EL (cell line): ENCODE results near the gene FAM13C.
"Not testable (repeated sequence)": the region's sequence is repeated elsewhere in the genome, so short reads cannot be mapped to it uniquely, and the experiment has no call there.

Experiments
- DNase-seq: peaks from one replicate; pipeline ENCODE4 v3.0.0-alpha.2; 2016

The FAM13C gene

DNA sequence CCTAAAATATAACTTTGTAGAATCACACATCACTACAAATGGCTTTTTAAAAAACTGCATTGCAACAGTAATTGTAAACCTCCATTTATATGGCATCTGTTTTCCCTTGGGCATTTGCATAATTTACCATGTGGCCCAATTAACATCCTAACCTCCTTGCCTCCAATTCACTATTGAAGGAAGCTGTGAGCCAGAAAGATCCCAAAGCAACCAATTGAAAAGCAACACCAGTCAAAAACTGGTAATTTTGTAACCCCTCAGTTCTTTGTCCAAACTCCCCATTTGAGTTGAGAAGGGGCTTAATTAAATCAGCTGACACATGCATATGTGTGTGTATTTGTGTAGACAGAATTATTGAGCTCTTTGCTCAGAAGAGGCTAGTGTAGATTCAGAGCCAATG, 90.3 kb downstream of the FAM13C start:
- DNase-seq, result no peak

DNA sequence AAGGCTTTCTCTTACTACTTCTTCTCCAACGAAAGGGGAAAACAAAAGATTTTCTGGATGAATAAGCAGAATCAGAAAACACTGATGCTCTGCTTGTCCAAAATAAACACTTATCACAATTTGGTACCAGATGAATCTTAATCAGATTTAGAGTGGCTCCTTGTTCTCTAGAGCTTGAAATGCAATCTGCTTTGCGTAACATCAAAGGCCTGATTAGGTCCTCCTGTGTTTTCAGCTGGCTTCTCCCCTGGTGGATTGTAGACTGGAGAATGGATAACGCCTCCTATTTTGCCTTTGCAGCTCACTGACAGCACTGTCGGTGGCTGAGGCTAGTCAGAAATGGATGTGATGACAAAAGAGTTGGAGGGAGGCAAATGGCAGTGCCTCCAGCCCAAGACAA, 91.2 kb downstream of the FAM13C start:
- DNase-seq, result no peak

DNA sequence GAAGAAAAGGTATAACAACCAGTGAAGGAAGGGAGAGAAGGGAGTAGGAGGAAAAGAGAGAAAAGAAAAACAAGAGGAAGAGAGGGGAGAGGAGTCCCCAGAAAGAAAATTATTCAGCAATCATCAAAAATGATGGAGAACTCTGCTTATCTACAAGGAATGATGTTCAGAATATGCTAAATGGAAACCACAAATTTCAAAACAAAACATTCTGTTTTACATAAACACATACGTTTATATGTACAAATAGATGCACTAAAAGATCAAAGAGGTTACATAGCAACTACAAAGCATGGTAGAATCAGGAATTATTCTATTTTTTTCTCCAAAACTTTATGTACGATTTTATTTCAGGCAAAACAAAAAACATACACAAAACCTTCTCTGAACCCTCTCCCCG, 91.9 kb downstream of the FAM13C start:
- no peak for DNase-seq

DNA sequence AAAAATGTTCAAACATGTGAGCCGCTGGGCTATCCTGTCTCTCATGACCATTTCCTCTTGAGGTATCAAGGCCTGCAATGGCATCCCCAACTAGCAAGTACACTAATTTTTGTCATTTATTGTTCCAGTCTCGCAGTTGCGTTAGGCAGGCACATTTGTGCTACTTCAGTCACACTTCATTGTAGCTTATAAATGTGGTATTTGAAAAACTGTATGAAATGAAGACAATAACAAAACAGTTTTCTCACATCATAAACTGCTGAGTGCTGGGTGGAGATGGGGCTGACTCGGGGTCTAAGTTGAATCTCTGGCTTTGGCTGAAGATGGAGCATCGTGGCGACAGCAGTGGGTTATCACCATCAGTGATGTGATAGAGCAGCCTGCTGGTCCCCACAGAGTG, 92.7 kb downstream of the FAM13C start:
- no peak for DNase-seq

DNA sequence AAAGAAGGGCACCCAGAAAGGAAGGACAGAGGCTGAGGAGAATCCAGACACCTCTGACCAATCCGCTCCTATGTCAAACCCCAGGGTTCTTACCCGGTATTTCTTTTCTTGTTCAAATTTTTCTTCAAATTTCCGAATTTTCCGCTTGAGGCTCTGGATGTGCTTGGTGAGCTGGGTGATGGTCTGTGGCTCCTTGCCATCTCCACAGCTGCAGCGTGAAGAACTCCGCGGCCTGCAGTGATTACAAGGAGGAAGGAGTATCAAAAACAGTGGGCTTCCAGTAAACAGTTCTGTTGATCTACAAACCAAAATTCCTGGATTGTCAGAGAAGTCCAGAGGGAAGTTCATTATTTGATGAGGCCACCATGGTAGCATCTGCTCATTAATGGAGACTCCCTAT, 93.9 kb downstream of the FAM13C start:
- no peak for DNase-seq

DNA sequence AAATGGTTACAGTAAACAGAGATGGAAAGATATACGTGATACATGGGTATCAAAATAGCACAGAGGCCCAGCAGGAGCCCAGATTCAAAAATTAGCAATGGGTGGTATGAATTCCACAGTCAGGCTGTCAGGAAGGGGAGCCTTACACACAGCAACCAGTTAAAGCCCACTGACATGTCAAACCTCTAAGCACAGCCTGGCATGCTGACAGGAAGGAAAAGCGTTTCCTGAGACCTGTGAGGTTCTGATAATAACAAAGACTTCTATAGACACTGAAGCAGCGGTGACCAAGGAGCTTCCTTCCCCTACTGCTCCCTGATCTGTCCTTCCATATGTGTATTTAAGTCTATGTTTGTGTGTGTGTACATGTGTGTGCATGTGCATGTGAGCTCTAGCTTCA, 96.0 kb downstream of the FAM13C start:
- no peak for DNase-seq

DNA sequence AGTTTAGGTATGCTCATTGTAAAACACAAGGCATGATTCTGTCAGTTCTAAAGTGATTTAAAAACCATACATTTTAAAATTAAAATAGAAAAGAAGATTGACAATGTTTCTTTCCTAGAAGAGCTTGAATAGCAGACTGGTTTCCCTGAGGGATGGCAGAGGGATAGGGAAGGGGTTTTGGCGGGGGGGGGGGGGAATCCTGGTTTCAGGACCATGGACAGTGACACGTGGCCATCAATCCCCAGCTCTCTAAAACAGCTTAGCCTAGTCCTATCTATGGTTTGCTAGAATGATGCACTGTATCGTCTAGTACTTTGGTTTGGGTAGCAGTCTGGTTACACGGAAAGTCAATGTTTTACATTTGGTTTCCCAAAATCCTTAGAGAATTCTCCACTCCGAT, 97.2 kb downstream of the FAM13C start:
- DNase-seq, result no peak

DNA sequence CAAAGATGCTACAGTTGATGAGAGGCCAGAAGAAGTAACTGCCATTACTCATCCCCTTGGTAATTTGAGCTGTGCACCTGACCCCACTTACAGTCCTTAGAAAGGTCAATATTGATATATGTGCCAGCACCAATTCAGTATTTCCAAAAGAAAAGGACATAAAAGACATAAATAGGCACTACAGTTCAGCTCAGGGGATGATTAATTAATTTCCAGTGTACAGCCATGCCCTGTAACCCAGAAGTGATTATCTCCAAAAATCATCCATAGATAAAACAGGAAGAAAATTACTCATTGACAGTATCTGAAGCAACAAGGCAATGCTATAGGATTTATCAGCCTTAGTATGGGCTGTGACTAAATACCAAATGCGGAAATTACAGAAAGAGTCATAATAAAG, 103.5 kb downstream of the FAM13C start:
- DNase-seq, result no peak

DNA sequence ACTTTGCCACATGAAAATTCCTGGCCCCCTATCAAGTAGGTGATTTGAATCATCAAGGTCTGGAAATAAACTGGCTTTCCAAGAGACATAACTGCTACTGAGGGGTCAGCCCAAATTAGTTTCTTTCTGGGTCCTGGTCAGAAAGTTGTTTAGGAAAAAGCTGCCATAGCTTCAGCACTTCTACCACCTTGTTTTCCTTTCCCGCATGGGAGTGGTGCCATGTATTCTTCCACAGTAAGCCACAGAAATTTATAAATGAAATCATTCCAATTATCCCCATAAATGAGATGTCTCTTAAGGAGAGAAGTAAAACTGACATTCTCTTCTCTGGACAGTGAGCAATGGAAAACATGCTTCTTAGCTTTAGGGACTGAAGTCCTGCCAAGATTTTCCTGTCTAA, 105.1 kb downstream of the FAM13C start:
- DNase-seq, result no peak

DNA sequence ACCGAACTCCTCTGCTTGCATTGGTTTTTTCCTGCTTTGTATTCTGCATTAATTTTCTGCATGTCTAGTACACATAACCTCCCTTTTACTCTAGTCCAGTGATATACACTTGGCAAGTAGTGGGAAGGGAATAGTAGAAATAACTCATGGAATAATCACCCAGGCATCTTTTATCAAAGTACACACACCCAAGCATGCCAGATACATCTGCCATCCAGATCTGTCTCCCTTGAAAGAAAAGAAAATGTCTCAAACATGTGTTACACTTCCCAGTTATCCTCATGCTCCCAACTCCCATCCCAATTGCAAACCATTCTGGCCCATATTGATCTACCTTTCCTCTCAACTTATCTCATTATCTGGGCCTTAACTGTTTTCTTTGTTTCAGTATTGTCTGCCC, 106.9 kb downstream of the FAM13C start:
- DNase-seq, result no peak

DNA sequence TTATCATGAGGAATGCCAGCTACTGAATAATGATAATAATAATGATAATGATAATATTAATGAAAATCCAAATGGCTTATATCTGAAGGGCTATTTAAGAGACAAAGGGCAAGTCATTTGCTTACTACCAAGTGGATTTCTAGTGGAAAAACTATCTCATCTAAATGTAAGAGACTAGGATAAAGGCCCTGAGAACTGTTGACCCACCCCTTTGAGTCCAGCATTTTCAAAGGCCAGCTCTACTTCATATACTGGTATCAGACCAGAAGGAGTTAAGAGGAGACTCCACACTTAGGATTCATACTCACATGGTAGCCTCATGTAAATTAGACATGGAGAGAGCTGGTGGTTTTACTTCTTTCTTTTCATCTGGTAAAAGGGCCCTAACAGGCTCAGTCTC, 109.9 kb downstream of the FAM13C start:
- no peak for DNase-seq

DNA sequence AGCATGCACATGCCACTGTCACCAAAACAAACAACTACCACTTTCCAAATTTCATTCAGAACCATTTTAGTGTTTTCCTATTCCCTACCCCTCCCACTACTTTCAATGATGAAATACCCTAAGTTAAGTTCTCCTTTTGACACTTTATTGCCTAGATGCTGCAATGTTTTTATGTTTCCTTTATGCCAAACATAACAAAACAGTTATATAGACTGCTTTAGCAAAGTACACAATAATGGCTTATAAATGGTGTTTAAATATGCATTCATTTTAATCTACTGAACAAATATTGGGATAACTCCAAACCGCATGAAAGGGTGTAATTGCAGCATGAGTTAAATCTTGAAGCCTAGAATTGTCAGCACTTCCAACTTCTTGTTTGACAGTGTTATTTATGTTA, 116.7 kb downstream of the FAM13C start:
- DNase-seq, result no peak

DNA sequence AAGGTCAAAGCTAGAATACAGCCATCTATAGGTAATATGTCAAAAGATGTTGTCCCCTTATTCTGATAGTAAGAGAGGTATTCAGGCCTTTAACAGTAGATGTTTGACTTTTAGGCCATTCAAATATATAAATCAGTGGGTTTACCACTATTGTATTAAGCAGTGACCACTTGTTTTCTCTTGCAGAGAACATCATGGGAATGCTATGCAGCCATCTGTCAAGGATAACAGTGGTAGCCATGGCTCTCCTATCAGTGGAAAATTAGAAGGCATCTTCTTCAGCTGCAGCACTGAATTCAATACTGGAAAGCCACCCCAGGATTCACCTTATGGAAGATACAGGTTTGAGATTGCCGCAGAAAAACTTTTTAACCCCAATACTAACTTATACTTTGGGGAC, 117.5 kb downstream of the FAM13C start:
- DNase-seq, result no peak

DNA sequence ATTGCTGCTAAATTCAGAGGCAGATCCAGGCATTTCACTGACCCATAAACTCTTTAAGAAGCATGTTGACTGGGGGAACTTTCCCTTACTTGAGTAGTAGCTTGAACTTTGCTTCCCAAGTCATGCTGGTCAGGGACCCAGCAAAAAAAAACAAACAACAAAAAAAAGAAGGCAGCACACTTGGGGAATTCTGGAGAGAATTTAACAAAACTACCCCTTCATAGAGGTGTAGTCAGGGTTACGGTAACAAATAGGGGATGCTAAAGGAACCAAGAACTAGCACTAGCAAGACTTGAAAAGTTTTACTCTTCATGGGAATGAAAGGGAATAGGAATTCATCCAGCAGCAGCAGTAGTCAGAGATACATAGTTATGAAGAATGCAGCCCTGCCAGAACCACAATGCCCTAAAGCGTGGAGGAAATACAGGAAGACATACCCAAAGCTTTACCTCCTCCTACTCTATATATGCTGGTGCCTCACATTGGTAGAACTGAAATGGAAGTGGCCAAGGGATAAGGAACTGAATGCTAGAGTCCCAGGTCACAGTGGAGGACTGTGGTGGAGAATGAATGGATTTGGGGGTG, 118.6 kb downstream of the FAM13C start:
- DNase-seq, result no peak

DNA sequence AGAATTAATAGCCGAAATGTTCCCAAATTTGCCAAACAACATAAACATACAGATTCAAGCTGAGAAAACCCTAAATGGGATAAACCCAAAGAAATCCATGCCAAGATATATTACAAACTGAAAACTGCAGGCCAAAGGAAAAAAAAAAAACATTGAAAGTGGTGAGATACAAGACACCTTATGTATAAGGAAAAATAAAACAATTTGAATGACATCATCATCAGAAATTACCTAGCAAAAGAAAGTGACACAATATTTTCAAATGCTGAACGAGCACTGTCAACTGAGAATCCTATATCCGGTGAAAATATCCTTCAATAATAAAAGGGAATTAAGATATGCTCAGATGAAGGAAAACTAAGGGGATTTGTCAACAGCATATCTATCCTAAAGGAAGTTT, 119.4 kb downstream of the FAM13C start:
- no peak for DNase-seq

DNA sequence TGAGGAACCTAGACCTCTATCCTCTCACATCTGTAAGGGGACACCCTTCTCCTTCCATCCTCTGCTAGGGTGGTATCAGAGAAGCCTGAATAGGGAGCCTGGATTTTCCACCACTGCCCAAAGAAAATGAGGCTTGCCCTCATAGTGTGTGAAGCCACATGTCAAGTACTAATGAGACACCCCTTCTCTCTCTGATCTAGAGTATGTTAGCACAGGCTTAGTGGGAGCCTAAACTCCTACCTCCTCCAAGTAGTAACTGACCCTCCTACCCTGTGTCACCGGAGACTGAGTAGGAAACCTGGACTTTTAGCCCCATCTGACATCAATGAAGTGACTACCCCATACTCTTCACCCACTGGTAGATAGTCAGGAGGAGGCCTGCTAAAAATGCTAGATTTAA, 120.3 kb downstream of the FAM13C start:
- DNase-seq, result no peak

DNA sequence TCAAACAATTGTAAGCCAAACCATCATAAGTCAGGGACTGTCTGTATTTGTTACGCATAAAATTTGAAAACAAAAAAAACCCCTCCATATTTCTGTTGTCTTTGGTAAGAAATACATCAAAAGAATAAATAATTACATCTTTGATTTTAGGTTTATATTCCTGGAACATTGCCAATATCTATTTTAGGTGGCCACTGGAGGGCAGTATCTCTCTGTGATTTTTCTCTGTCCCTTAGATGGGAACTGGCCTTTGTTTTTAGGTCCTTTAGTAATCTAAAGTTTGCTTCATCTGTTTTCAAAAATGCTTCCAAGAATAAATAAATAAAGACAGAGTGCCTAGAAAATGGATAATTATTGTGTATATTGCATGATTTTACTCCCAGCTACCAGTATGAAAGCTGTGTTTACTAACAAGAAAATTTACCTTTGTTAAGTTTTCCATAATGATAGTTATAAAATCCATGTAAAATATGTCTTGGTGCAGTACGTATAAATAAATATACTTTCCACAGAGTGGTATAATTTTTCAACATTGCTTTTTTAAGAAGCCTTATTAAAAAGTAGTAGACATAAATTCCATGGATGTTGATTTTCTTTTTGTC, 121.7 kb downstream of the FAM13C start:
- peak; percentile 33 for DNase-seq

DNA sequence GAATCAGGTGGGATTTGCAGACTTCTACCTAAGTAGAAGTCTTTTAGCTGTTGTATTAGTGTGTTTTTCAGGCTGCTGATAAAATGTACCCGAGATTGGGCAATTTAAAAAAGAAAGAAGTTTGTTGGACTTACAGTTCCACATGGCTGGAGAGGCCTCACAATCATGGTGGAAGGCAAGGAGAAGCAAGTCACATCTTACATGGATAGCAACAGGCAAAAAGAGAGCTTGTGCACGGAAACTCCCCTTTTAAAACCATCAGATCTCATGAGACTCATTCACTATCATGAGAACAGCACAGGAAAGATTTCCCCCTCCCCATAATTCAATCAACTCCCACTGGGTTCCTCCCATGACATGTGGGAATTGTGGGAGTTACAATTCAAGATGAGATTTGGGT, 123.2 kb downstream of the FAM13C start:
- not testable (repeated sequence) for DNase-seq

DNA sequence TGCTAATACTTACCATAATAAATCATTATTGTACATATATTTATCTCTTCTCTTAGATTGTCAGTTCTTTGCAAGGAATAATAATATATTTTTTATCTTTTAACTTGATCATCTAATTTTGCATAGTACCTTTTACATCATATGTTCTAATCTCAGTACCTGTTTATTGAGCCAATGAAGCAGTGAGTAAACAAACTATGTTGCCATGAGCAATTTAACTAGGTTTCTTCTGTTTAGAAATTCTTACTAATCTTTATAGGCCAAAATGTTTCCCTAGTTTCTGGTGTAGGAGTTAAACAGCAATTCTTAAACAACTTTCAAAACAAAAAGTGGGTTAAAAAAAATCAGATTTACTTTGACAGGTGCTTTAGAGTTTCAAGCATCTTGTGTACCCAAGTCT, 124.6 kb downstream of the FAM13C start:
- no peak for DNase-seq

DNA sequence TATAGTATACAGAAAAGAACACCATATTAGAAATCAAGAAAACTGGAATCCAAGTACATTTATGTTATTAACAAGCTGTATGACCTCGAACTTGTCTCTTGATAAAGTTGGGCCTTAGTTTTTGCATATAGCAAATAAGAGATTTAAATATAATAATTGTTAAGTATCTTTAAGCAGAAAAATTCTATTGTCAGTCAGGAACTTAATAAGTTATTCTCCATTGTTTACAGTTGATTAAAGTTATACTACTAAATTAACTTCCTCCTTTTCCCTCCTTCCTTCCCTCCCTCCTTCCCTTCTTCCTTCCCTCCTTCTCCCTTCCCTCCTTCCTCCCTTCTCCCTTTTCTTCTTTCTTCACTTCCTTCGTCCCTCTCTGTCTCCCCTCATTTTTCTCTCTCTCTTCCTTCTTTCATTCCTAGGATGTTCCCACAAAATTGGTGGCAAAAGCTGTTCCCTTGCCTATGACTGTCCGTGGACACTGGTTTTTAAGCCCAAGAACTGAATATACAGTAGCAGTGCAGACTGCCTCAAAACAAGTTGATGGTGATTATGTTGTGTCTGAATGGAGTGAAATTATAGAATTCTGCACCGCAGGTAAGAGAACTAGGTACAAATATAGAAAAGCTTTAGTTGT, 126.2 kb downstream of the FAM13C start:
- DNase-seq, result no peak

DNA sequence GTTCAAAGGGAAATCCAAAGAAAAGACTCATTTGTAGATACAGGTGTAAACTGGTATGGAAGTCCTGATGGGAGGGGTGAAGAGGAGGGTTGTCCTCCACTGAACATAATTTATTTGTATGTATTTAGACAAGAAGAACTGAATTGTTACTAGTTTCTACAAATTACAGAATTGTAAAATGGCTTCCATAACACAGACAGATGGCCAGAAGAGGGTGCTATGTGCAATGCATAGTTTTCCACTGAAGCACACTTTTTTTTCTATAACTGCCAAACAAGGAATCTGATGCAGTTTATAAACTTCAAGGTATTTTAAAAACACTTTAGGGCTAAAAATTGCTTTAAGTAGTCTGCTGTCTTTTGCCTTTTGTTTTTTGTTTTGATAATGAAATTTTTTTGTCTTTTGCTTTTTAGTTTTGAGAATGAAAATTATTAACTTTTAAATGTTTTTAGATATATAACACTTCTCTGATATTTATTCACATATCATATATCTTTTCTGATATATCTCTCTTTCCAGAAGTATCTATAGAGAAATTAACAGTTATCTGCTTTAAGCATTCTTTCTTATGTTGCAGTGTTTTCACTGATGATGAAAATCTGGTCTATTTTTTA, 127.4 kb downstream of the FAM13C start:
- peak; percentile 25 for DNase-seq

DNA sequence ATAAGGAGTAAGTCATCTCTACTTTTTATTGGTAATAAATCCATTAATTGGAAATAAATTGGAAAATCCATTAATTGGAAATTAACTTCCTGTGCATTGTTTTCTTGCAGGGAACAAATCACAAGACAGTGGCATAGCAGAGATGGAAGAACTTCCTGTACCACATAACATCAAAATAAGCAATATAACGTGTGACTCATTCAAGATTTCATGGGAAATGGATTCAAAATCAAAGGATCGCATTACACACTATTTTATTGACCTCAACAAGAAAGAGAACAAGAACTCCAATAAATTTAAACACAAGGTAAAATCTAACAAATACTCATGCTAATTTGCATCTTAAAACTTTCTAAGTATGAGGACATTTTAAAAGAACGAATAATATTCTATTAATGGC, 128.2 kb downstream of the FAM13C start:
- no peak for DNase-seq

DNA sequence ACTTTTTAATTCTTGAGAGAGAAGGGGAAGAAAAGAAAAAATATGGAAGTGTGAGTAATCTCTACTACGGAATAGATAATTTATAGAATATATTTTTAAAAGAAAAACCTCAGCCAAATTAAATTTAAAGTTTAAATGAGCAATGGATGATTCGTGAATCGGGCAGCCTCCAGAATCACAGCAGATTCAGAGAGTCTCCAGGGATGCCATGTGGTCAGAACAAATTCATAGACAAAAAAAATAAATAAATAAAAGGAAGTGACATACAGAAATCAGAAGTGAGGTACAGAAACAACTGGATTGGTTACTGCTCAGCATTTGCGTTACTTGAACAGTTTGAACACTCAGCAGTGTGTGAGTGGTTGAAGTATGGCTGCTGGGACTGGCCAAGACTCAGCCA, 132.9 kb downstream of the FAM13C start:
- no peak for DNase-seq

DNA sequence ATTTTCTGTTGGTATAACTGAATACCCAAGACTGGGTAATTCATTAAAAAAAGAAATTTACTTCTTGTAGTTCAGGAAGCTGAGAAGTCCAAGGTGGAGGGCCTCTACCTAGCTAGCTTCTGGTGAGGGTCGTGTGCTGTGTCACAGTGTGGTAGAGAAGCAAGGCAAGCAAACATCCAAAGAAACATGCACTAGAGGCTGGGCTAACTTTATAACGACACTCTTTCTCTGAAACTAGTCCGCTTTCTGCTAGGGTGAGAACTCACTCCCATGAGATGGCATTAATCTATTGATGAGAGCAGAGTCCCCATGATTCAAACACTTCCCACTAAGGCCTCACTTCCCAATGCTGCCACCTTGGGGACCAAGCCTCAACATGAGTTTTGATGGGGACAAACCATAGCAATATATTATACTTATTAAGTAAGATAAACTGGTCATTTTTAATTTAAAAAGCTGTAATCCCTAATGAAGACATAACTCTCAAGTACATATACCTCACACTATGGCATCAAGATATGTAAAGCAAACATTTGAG, 135.1 kb downstream of the FAM13C start:
- no peak for DNase-seq
